ENCODE results near the gene EIPR1.
A peak's percentile ranks its signal among the peaks of the same experiment; 100 is the strongest.

The EIPR1 gene

DNA sequence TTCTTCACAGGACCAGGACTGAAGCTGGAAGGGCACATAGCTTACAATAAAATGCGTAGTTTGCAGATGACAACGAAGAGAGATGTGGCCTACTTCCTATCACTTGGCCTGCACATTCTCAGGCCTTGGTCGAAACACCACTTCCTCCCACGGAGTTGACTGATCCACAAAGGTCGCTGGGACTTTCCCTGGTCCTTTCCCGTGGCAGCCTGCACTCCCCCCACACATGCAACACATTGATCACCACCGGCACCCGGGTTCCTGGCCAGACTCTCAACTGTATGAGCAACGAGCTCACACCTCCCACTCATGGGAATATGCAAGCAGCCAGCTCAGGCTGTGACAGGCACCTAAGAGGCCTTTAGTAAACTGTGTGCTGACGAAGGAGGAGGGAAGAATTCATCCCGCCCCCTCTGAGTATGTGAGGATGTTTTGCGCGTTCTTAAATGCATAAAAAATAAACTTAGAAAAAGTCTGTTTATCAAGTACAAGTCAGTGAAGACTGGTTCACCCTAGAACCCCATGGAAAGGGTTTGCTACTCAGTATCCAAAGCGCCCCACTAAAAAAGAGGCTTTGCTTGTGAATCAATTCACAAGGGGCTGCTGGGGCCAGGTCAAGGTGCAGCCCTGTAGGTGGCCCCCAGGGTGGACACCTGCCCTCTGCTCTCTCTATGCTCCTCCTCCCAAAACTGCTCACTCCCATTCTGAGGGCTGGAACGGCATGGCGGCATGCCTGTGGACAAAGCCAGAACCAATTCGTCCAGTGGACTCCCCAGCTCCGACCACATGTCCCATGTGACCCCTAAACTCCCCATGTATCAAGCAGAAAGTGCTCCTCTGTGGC, 154.3 kb downstream of the EIPR1 start:
- DNase-seq (ENCODE audit: low read depth in 2 of 2, low spot score in 1 of 2), result peak in 1 of 2 donors; percentile 24

- no peak for DNase-seq (ENCODE audit: low read depth in 2 of 2, low spot score in 1 of 2)
Observed at GRCh38 chr2:3222636-3223035, 155.0 kb downstream of the EIPR1 start.

- DNase-seq (ENCODE audit: low read depth in 2 of 2, low spot score in 1 of 2), result no peak
Observed at GRCh38 chr2:3219536-3219935, 158.1 kb downstream of the EIPR1 start.

- DNase-seq (ENCODE audit: low read depth in 2 of 2, low spot score in 1 of 2), result no peak
Observed at GRCh38 chr2:3217646-3218045, 160.0 kb downstream of the EIPR1 start.

DNA sequence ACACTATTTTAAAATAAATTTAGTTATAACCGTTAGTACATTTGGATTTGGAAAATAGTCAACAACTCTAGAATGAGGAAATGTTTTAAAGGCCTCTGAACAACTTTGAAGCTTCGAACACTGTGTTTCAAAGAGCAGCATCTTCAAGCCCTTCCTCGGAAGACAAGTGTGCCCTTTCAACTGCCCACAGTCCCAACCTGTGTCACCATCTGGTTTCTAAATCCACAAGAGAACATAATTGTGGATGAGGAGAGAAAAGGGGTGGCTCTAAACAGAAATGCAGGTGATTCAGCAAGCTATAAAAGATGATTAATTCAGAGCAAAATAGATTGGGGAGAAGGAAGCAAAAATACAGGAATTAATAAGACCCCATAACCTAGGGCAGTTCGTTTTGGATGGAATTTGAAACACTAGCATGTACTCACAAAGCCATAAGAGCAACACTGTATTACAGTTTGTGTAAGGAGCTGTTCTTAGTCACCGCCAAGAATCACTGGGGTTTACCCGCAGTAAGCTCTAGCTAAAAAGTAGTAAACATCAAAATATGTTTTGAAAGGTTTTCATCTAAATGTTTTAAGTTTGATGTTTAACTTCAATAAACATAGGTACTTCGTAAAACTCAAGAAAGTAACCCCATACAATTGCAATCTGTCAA, 160.7 kb downstream of the EIPR1 start:
- DNase-seq (ENCODE audit: low read depth in 2 of 2, low spot score in 1 of 2), result no peak

- no peak for DNase-seq (ENCODE audit: low read depth in 2 of 2, low spot score in 1 of 2)
Observed at GRCh38 chr2:3214806-3215404, 162.7 kb downstream of the EIPR1 start.

- no peak for DNase-seq (ENCODE audit: low read depth in 2 of 2, low spot score in 1 of 2)
Observed at GRCh38 chr2:3214065-3214464, 163.6 kb downstream of the EIPR1 start.

- no peak for DNase-seq (ENCODE audit: low read depth in 2 of 2, low spot score in 1 of 2)
Observed at GRCh38 chr2:3212984-3213383, 164.6 kb downstream of the EIPR1 start.

GRCh38 chr2:3212061-3212362, 165.6 kb downstream of the EIPR1 start:
- no peak for DNase-seq (ENCODE audit: low read depth in 2 of 2, low spot score in 1 of 2)

DNA sequence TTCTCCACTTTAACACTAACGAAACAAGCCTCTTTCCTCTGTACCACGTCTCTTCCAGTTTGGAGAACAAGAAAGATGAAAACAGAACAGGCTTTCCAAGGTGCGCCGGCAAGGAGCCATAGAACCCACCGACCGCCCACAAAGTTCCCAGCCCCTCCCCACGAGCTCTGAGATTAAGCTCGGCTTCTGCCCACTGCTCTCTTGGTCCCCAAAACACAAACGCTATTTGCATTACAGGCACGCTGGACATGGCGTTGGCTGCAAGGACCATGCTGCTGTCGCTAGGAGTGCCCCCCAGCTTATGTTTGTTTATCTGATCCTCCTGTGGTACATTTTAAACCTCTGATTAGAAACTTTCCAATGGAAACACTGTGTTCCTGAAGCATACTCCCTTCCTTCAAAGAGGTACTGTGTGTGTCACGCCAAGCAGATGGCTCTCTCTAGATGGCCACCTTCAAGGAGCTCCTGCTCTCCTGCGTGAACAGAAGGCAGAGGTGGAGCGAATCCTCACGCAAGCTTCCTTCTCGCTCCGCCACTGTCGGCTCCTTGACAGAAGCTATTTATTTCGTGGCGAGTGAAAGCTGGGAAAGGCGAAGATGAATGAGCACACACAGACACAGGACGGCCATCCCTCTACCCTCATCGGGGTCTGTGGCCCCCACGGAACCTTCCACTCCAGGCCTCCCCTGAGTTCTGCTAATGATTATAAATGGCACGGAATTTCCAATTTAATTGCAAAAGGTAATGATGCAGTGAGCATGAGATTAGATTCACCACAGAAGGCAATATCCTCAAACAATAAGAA, 166.2 kb downstream of the EIPR1 start:
- no peak for DNase-seq (ENCODE audit: low read depth in 2 of 2, low spot score in 1 of 2)

DNA sequence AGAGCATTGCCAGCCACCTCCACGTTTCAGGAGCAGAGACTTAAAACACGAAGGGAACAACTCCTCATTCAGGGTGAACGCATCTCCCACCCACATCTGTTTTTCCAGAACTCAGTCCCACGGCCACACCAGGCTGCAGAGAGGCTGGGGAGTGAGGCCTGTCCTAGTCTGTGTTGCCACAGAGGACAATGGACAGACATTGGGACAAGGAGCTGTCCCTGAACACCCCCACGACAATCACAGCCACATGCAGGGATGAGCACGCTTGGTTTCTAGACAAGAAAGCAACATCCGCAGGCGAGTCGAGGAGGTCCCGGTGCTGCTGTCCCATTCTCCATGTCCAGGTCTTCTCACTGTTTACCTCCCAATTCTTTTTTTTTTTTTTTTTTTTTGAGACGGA, 167.4 kb downstream of the EIPR1 start:
- no peak for DNase-seq (ENCODE audit: low read depth in 2 of 2, low spot score in 1 of 2)

GRCh38 chr2:3209258-3209657, 168.4 kb downstream of the EIPR1 start:
- no peak for DNase-seq (ENCODE audit: low read depth in 2 of 2, low spot score in 1 of 2)

GRCh38 chr2:3208591-3208990, 169.0 kb downstream of the EIPR1 start:
- no peak for DNase-seq (ENCODE audit: low read depth in 2 of 2, low spot score in 1 of 2)

GRCh38 chr2:3208179-3208578, 169.4 kb downstream of the EIPR1 start:
- no peak for DNase-seq (ENCODE audit: low read depth in 2 of 2, low spot score in 1 of 2)

DNA sequence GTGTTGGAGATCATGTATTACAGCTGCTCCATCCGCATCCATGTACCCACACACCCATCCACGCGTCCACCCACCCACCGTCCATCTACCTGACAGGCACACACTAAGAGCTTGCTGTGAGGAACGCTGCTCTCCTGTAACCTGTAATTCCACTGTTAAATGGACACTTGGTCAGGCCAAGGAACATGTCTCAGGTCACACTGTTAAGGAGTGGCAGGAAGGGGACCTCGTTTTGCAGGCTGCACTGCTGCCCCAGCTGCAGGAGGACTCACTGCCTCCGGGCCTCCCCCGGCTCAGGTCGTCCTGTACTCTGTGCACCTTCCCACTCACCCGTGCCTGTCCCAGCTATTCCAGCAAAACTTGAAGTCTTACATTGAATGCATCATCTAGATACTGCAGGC, 170.5 kb downstream of the EIPR1 start:
- no peak for DNase-seq (ENCODE audit: low read depth in 2 of 2, low spot score in 1 of 2)

DNA sequence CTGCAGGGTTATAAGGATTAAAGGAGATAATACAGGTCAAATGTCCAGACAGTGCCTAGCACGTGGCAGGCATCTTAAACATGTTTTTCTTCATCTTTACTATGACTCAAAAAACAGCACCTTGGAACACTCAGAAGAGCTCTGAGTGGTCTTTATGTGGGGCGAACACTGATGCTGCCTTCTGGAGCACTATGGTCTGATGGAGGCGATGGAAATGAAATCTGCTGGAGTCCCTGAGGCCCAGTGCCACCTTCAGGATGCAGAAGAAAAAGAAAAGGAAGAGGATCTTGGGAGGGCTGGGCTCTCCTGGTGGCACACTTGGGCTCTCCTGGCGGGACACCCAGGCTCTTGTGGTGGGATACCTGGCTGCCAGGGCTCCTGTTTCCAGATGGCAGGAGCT, 171.8 kb downstream of the EIPR1 start:
- no peak for DNase-seq (ENCODE audit: low read depth in 2 of 2, low spot score in 1 of 2)

DNA sequence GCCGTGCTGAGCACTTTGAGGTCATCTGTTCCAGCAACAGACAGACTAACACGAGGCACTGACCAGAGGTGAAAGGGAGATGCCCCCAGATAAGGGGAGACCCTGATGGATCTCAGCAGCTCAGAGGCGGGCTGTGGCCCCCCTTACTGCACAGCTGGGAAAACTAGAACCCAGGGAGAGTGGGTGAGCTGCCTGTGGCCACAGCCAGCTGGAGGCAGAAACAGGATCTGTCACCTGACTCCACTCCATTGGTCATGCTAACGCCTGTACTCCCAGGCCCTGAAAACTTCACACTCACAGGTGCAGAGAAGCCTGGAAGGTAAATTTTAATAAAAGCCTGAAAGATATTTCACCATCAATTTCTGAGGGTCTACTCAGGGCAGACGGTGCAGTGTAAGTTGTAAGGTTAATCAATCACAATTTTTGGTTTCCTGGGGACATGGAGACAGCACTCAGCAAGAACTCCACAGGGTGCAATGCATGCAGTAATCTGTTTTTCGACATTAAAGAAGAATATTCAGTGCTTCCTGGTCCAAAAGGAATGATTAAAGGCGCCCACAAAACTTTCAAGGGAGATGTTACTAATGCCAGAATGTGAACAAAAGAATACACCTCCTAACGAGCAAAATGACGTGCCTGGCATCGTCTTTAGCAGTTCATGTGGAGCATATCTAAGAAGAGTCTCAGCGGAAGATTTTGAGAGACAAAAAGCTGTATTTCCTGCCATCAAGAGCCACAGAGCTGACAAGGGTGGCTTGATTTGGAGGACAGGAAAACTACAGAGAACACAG, 173.4 kb downstream of the EIPR1 start:
- DNase-seq (ENCODE audit: low read depth in 2 of 2, low spot score in 1 of 2), result no peak

DNA sequence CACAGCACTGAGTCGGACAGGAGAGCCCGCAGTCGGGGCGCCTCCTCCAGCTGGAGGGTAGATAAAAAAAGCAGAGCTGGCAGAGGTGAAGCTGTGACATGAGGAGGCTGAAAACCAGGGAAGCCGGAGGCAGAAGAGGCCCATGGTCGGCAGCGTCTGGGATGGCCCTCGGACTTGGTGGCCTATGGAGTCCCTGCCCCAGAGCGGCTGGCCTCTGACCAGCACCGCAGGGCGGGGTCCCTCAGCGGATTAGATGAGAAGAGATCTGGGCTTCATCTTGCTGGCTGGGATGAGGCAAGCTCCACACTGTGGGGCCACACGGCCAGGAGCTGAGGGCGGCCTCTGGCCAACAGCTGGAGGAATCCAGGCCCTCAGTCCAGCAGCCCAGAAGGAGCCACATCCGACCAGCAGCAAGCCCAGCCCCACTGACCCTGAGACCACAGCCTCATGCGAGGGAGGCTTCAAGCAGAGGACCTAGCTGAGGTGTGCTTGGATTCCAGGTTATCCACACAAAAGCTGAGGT, 174.1 kb downstream of the EIPR1 start:
- no peak for DNase-seq (ENCODE audit: low read depth in 2 of 2, low spot score in 1 of 2)

- no peak for DNase-seq (ENCODE audit: low read depth in 2 of 2, low spot score in 1 of 2)
Observed at GRCh38 chr2:3202926-3203325, 174.7 kb downstream of the EIPR1 start.

DNA sequence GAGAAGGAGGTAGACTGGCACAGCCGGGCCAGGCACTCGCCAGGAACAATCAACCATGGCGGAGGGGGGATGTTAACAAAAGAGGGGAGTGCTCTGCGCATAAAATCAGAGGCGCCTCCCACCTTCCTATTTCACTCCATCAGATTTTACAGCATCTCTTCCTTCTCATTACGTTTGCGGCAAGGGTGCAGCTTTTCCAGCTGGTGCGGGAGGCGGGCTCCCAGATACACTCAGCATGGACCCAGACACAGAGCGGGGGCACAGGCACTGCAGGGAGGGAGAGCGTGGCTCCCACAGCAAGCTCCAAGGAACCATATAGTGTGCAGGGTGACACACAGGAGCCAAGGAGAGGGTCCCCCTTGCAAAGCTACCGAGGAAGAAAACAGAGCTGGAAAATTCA, 176.3 kb downstream of the EIPR1 start:
- no peak for DNase-seq (ENCODE audit: low read depth in 2 of 2, low spot score in 1 of 2)
